Activated naive CD8-positive, alpha-beta T cell (primary cell): ENCODE results near the gene METTL2A.
A peak's percentile ranks its signal among the peaks of the same experiment; 100 is the strongest.
"Not testable (repeated sequence)": the region's sequence is repeated elsewhere in the genome, so short reads cannot be mapped to it uniquely, and the experiment has no call there.

Experiments used
- H3K27ac Mint-ChIP-seq: one replicate; pipeline ENCODE4 v1.8.0; 2021; ENCODE audit warnings: mixed read lengths
- H3K27me3 Mint-ChIP-seq: one replicate; pipeline ENCODE4 v1.8.0; 2021; ENCODE audit warnings: mixed read lengths
- H3K36me3 Mint-ChIP-seq: one replicate; pipeline ENCODE4 v1.8.0; 2021; ENCODE audit warnings: mixed read lengths
- H3K4me1 Mint-ChIP-seq: one replicate; pipeline ENCODE4 v1.8.0; 2021; ENCODE audit warnings: low read depth, mixed read lengths
- H3K4me3 Mint-ChIP-seq: one replicate; pipeline ENCODE4 v1.8.0; 2021; ENCODE audit warnings: mild to moderate bottlenecking, mixed read lengths
- H3K9me3 Mint-ChIP-seq: one replicate; pipeline ENCODE4 v1.8.0; 2021; ENCODE audit warnings: low read depth, mixed read lengths

Gene METTL2A

GRCh38 chr17:62423647-62424461 is at the start of gene METTL2A:
Gene METTL2A, plus strand, starts transcription at chr17:62423897. Its CDS starts 6 bp downstream, at chr17:62423903.
- not testable (repeated sequence) for H3K36me3 Mint-ChIP-seq, H3K27me3 Mint-ChIP-seq, H3K9me3 Mint-ChIP-seq
- Mint-ChIP-seq H3K27ac (peak within 1 kb of the TSS; percentile 95), H3K4me3 (peak within 1 kb of the TSS; percentile 96), H3K4me1 (peaks cover 30% of the 10 kb centered on the region)

GRCh38 chr17:62380253-62380652 is 43.4 kb upstream of the METTL2A start, which contains the start of gene EFCAB3:
Gene EFCAB3, plus strand, starts transcription at chr17:62380553. Its CDS starts 2,427 bp downstream, at chr17:62382980.
- Mint-ChIP-seq H3K4me1 (no peaks in the 10 kb centered on the region), H3K36me3 (no peaks in the 10 kb centered on the region), H3K27ac (no peak within 1 kb of the TSS)

DNA sequence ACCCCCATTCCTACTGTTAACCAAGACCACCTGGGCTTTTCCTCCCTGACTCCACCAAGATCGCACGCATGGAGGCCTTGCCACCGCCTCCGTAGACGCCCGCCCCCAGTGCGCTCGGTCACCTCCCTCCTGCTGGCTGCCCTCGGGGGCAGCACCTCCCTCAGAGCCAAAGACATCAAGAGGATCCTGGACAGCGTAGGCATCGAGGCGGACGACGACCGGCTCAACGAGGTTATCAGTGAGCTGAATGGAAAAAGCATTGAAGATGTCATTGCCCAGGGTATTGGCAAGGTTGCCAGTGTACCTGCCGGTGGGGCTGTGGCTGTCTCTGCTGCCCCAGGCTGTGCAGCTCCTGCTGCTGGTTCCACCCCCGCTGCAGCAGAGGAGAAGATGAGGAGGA is 42.1 kb upstream of the METTL2A start:
- Mint-ChIP-seq H3K27me3 (peaks cover 9% of the 10 kb centered on the region), H3K4me1 (no peaks in the 10 kb centered on the region), H3K36me3 (no peaks in the 10 kb centered on the region), H3K9me3 (no peaks in the 10 kb centered on the region), H3K27ac (no peak overlapping the region), H3K4me3 (no peak overlapping the region)

More at GRCh38 chr17:62380253-62380652, 43.4 kb upstream of the METTL2A start, which contains the start of gene EFCAB3:
- H3K4me3 Mint-ChIP-seq, result no peak within 1 kb of the TSS
- H3K9me3 Mint-ChIP-seq, result no peaks in the 10 kb centered on the region
- H3K27me3 Mint-ChIP-seq, result peaks cover 10% of the 10 kb centered on the region

DNA sequence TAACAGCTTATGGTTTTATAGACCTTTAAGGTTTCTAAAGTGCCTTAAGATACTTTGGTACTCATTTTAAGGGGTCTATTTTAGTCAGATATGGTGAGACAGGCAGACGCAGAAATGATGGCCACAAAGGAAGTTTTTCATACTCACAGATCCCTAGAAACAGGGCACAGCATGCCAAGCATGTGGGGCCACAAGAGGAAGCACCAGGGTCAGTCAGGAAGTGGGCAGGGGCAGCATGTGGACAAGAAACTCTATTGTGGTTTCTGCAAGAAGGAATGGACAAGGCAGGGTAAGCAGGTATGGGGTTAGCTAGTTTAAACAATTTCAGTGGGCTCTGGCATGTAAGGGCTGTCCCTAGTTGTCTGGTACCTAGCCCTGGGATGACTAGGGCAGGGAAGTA is 34.8 kb upstream of the METTL2A start:
- H3K27me3 Mint-ChIP-seq, result peaks cover 13% of the 10 kb centered on the region
- no peaks in the 10 kb centered on the region for H3K36me3 Mint-ChIP-seq
- H3K4me1 Mint-ChIP-seq, result no peaks in the 10 kb centered on the region
- H3K9me3 Mint-ChIP-seq, result no peaks in the 10 kb centered on the region
- no peak overlapping the region for H3K27ac Mint-ChIP-seq
- H3K4me3 Mint-ChIP-seq, result no peak overlapping the region

GRCh38 chr17:62392908-62393307 is 30.8 kb upstream of the METTL2A start:
- no peaks in the 10 kb centered on the region for H3K4me1 Mint-ChIP-seq
- H3K4me3 Mint-ChIP-seq, result no peak overlapping the region
- no peaks in the 10 kb centered on the region for H3K36me3 Mint-ChIP-seq
- H3K27me3 Mint-ChIP-seq, result peaks cover 10% of the 10 kb centered on the region
- H3K27ac Mint-ChIP-seq, result no peak overlapping the region
- H3K9me3 Mint-ChIP-seq, result no peaks in the 10 kb centered on the region

- Mint-ChIP-seq H3K36me3 (no peaks in the 10 kb centered on the region), H3K4me3 (no peak overlapping the region), H3K9me3 (no peaks in the 10 kb centered on the region), H3K27ac (no peak overlapping the region), H3K4me1 (no peaks in the 10 kb centered on the region), H3K27me3 (peaks cover 12% of the 10 kb centered on the region)
These were observed 24.8 kb upstream of the METTL2A start for GRCh38 chr17:62398891-62399290.

DNA sequence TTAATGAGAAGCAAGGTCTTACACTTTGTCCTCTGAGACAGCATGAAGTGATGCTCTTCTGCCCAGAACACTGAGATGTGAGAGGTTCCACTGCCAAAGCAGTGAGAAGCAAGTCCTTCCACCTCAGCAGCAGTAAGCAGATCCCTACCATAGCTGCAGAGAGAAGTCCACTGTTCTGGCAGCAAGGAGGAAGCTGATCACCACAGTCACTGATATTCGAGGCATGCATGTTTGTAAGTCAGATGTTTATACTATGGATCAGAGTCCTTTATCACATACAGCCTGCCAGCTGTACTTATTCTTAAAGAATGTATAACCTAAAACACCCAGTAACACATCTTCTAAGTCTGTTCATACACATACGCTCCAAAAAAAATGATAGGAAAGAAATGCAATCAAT is 18.2 kb upstream of the METTL2A start:
- peaks cover 7% of the 10 kb centered on the region for H3K27me3 Mint-ChIP-seq
- H3K4me3 Mint-ChIP-seq, result no peak overlapping the region
- no peaks in the 10 kb centered on the region for H3K36me3 Mint-ChIP-seq
- no peaks in the 10 kb centered on the region for H3K4me1 Mint-ChIP-seq
- no peak overlapping the region for H3K27ac Mint-ChIP-seq
- no peaks in the 10 kb centered on the region for H3K9me3 Mint-ChIP-seq

- not testable (repeated sequence) for H3K27me3 Mint-ChIP-seq, H3K9me3 Mint-ChIP-seq, H3K4me1 Mint-ChIP-seq, H3K4me3 Mint-ChIP-seq, H3K27ac Mint-ChIP-seq, H3K36me3 Mint-ChIP-seq
These were observed 10.6 kb upstream of the METTL2A start for GRCh38 chr17:62413090-62413489.

GRCh38 chr17:62426214-62426613 is 2.5 kb downstream of the METTL2A start:
- not testable (repeated sequence) for H3K36me3 Mint-ChIP-seq, H3K9me3 Mint-ChIP-seq, H3K4me3 Mint-ChIP-seq, H3K27me3 Mint-ChIP-seq, H3K27ac Mint-ChIP-seq
- H3K4me1 Mint-ChIP-seq, result peaks cover 30% of the 10 kb centered on the region

GRCh38 chr17:62435251-62435650 is 11.6 kb downstream of the METTL2A start:
- not testable (repeated sequence) for H3K9me3 Mint-ChIP-seq, H3K36me3 Mint-ChIP-seq, H3K27me3 Mint-ChIP-seq, H3K27ac Mint-ChIP-seq, H3K4me3 Mint-ChIP-seq, H3K4me1 Mint-ChIP-seq

DNA sequence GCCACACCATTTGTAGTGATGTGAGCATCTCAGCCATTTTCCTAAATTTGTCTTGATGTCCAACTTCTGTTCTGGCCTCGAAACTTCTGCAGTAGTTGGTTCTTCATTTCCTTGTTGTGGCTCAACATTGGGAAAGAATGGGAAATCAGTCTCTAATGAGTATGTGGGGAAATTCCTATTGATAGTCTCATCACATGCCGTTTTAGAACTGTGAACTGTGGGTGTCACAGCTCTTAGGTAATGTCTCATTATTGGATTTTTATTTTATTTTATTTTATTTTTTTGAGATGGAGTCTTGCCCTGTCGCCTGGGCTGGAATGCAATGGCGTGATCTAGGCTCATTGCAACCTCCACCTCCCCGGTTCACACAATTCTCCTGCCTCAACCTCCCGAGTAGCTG is 17.5 kb downstream of the METTL2A start:
- not testable (repeated sequence) for H3K36me3 Mint-ChIP-seq, H3K27me3 Mint-ChIP-seq, H3K9me3 Mint-ChIP-seq, H3K4me1 Mint-ChIP-seq, H3K4me3 Mint-ChIP-seq, H3K27ac Mint-ChIP-seq

DNA sequence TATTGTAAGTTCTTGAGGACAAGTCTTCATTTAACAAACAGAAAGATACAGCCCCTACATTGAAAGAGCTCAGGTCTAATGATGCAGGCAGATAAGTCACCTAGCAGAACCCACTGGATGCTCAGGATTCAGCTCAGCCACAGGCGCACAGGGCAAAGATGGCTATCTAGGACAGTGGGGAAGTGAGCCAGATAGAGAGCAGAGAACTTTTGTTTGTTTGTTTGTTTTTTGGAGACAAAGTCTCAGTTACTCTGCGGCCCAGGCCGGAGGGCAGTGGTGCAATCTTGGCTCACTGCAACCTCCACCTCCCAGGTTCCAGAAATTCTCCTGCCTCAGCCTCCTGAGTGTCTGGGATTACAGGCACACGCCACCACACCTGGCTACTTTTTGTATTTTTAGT is 20.4 kb downstream of the METTL2A start:
- Mint-ChIP-seq H3K36me3 (peaks cover 10% of the 10 kb centered on the region), H3K9me3 (no peaks in the 10 kb centered on the region), H3K27me3 (no peaks in the 10 kb centered on the region), H3K4me1 (no peaks in the 10 kb centered on the region), H3K27ac (no peak overlapping the region), H3K4me3 (no peak overlapping the region)

DNA sequence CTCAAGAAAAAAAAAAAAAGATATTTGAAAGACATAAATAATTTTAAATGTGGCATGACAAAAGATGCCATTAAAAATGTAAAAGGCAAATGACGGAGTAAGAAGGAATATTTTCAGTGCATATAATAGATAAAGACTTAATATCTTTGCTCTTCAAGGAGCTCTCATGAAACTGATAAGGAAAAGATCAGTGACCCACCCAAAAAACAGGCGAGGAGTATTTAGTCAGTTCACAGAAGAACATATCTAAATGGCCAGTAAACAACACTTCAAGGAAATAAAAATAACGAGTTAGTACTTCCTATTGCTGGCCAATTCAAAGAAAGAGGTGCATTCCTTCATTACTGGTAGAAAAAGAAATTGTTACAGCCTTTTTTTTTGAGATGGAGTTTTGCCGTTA is 22.1 kb downstream of the METTL2A start:
- H3K27me3 Mint-ChIP-seq, H3K4me1 Mint-ChIP-seq, H3K9me3 Mint-ChIP-seq, H3K4me3 Mint-ChIP-seq, H3K27ac Mint-ChIP-seq: not testable (repeated sequence)
- peaks cover 11% of the 10 kb centered on the region for H3K36me3 Mint-ChIP-seq

- not testable (repeated sequence) for H3K9me3 Mint-ChIP-seq, H3K4me1 Mint-ChIP-seq, H3K27ac Mint-ChIP-seq, H3K4me3 Mint-ChIP-seq, H3K36me3 Mint-ChIP-seq, H3K27me3 Mint-ChIP-seq
These were observed 28.5 kb downstream of the METTL2A start for GRCh38 chr17:62452195-62452594.

DNA sequence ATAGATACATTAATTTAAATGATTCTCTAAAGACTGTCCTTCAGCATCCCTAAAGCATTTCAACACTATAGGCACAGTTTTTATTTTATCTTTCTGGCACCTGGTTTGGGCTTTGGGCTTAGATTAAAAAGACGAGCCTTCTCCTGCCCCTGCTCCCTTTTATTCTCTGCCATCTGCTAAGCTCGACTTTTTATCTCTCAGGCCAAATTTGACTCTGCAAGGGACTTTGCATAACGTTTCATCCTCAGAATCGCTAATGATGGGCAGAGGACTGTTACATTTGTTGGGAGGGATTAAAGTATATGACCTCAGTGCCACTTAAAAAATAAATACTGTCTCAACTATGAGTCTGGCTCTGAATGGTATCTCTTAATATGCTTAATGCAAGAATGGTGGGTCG is 29.3 kb downstream of the METTL2A start:
- not testable (repeated sequence) for H3K27ac Mint-ChIP-seq, H3K36me3 Mint-ChIP-seq, H3K27me3 Mint-ChIP-seq, H3K4me3 Mint-ChIP-seq, H3K4me1 Mint-ChIP-seq, H3K9me3 Mint-ChIP-seq

- not testable (repeated sequence) for H3K4me1 Mint-ChIP-seq, H3K27ac Mint-ChIP-seq, H3K4me3 Mint-ChIP-seq, H3K9me3 Mint-ChIP-seq, H3K36me3 Mint-ChIP-seq, H3K27me3 Mint-ChIP-seq
These were observed 30.0 kb downstream of the METTL2A start for GRCh38 chr17:62453656-62454055.
